Measurements from ENCODE around the gene BAG3.

DNA sequence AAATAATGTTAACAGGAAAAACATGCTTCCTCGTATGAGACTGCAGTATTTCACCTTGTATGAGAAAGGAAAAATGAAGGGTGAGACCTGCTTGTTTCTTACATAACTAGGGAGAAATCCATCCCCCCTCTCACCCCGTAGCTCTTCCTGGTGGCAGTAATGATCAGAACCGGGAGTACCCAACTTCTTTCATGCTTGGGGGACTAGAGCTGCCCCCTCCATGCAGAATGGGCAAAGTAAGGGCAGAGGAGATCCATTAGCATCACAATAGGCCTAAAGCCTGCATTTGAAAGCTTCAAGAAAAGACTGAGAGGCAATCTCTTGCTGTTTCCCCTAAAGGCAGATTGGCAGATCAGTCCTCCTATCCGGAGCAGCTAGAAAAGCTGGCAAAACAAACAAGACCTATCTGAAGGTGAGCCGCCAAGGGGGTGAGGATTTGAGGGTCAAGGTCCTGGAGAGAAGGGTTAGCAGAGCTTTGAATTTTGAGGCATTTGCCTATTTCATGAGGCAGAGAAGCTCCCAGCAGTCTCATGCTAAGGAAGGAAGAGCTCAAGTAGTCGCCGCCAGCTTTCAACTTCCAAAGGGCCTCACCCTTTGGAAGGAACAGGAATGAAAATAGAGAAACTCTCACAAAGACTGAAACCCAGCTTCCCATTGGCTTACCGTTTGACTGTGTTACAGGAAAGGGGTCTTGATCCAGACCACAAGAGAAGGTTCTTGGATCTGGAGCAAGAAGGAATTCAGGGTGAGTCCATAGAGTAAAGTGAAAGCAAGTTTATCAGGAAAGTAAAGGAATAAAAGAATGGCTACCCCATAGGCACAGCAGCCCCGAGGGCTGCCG, 36.2 kb downstream of the BAG3 start:
- TF ChIP-seq, protein P1, sequence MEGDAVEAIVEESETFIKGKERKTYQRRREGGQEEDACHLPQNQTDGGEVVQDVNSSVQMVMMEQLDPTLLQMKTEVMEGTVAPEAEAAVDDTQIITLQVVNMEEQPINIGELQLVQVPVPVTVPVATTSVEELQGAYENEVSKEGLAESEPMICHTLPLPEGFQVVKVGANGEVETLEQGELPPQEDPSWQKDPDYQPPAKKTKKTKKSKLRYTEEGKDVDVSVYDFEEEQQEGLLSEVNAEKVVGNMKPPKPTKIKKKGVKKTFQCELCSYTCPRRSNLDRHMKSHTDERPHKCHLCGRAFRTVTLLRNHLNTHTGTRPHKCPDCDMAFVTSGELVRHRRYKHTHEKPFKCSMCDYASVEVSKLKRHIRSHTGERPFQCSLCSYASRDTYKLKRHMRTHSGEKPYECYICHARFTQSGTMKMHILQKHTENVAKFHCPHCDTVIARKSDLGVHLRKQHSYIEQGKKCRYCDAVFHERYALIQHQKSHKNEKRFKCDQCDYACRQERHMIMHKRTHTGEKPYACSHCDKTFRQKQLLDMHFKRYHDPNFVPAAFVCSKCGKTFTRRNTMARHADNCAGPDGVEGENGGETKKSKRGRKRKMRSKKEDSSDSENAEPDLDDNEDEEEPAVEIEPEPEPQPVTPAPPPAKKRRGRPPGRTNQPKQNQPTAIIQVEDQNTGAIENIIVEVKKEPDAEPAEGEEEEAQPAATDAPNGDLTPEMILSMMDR (conservative IDR thresholded peaks at IDR 0.05; ENCODE audit: low read depth, low read length): no peak
- TF ChIP-seq EZH2 (IDR thresholded peaks at IDR 0.05; ENCODE audit: borderline replicate concordance, low read depth, low read length, poor library complexity, severe bottlenecking): no peak
